ENCODE measurements around the gene OGFR. TPM values are rescaled to one million over a fixed set of nuclear protein-coding genes. Genes with fewer than 3 reads are reported as not detected.

OGFR gene
- polyA plus RNA-seq, 1 experiment = 19.7 TPM

DNA sequence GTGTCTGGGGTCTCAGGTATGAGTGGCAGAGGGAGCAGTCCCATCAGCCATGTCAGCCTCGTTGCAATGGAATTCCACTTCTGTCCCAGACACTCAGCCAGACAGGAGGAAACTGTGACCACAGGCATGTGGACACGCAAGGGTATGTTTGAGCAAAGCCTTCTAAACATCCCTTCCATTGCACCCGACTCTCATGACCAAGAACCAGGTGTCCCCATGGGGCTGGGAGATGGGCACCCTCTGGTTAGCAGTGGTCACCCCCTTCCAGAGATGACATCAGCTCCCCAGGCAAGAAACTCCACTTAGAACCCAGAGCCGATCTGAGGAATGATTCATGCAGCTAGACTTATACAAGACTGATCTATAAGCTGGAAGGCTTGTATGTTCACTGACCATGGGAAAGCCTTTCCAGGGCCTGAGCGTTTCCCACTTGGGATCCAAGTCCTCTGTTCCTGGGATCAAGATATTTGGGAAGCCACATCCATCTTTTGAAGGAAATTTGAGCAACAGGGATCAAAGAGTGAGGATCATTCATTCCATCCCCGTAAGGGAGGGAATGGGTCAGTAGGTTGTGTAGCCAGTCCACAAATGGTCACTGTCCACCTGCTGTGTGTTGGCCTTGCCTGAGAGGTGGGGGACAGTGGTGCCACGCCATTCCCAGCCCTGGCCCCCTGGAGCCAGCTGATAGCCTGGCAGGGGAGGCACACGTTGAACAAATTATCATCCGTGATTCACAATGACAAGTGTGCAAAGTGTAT is 12.3 kb upstream of the OGFR start:
- ChIA-PET POLR2A (interaction anchor here (1.1 kb wide), 1 partner anchor 51 kb away, joined by 3 read pairs; no protein-coding TSS in a partner anchor), CTCF (interaction anchor here (0.7 to 4.3 kb wide), 12 partner anchors 52 to 383 kb away, joined by 3 to 81 read pairs (median 5); no protein-coding TSS in a partner anchor)
- no peaks in the 10 kb centered on the region; the same call in 1 of the 2 replicates for H3K9me3 ChIP-seq (ENCODE audit: control insufficient read depth, insufficient read depth, low read length)
- no peak overlapping the region for H3K4me3 ChIP-seq (ENCODE audit: low read depth, low read length)
- no peak for DNase-seq (ENCODE audit: low read depth, low spot score)
- no peak overlapping the region for H3K27ac ChIP-seq (ENCODE audit: low read depth, low read length)
- peaks cover 8% of the 10 kb centered on the region for H3K27me3 ChIP-seq (ENCODE audit: control insufficient read depth, insufficient read depth, low read length)
- TF ChIP-seq, protein P1, sequence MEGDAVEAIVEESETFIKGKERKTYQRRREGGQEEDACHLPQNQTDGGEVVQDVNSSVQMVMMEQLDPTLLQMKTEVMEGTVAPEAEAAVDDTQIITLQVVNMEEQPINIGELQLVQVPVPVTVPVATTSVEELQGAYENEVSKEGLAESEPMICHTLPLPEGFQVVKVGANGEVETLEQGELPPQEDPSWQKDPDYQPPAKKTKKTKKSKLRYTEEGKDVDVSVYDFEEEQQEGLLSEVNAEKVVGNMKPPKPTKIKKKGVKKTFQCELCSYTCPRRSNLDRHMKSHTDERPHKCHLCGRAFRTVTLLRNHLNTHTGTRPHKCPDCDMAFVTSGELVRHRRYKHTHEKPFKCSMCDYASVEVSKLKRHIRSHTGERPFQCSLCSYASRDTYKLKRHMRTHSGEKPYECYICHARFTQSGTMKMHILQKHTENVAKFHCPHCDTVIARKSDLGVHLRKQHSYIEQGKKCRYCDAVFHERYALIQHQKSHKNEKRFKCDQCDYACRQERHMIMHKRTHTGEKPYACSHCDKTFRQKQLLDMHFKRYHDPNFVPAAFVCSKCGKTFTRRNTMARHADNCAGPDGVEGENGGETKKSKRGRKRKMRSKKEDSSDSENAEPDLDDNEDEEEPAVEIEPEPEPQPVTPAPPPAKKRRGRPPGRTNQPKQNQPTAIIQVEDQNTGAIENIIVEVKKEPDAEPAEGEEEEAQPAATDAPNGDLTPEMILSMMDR (IDR thresholded peaks at IDR 0.05; ENCODE audit: low read depth, low read length) = no peak

DNA sequence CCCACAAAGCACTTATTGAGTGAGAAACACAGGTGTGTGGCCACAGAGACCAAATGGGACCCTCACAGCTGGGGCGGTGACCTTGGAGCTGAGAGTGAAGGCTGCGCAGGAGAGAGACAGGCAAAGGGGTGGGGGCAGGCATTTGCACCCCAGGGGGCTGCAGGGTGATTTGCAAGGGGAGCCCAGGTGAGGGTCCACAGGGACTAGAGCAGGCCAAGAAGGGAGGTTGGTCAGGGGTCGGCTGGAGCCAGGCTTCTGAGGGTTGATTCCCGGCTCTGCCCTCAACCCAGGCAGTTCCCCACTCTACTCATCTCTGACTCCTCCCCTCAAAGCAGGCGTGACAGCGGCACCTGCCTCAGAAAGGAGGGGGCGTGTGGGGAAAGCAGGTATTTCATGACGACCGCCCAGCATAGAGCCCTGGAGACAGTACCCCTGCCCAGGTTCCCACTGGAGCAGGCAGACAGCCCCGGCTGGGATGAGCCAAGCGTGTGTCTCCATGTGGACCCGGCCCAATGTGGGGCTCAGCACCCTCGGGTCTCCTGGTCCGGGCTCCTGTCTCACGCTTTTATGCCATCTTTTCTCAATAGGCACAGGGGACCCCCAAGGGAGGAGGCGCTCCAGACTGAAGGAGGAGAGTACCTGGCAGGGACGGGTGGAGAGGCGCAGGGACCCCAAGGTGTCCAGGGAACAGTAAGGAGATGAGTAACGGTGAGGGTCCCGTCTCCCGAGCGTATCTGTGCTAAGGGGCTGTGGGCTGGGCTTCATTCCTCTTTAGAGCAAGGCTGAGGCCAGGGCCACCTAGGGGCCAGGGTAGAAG is 11.5 kb upstream of the OGFR start:
- DNase-seq (ENCODE audit: low read depth, low spot score) = no peak
- peaks cover 4% of the 10 kb centered on the region for H3K27me3 ChIP-seq (ENCODE audit: control insufficient read depth, insufficient read depth, low read length)
- POLR2A ChIA-PET = interaction anchor here (0.6 to 1.9 kb wide), 3 partner anchors 52 to 89 kb away, joined by 3 to 7 read pairs (median 3); no protein-coding TSS in a partner anchor
- no peaks in the 10 kb centered on the region; the same call in 1 of the 2 replicates for H3K9me3 ChIP-seq (ENCODE audit: control insufficient read depth, insufficient read depth, low read length)
- H3K27ac ChIP-seq (ENCODE audit: low read depth, low read length) = peak overlapping the region; percentile 67
- CTCF ChIA-PET = interaction anchor here (1.1 to 4.3 kb wide), 7 partner anchors 15 to 216 kb away, joined by 3 to 81 read pairs (median 7); no protein-coding TSS in a partner anchor
- TF ChIP-seq, protein P1 (IDR thresholded peaks at IDR 0.05; ENCODE audit: low read depth, low read length) = no peak
- H3K4me3 ChIP-seq (ENCODE audit: low read depth, low read length) = no peak overlapping the region

DNA sequence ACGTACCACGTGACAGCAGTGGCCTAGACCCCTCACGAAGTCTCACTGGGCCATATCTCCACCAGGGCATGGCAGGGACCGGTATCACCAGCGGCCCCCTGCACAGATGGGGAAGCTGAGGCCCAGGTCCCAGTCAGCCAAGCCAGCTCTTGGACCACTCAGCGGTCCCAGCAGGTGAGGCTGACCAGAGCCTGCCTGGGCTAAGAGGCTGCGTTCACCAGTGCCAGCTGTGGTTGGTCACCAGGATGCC is 11.0 kb upstream of the OGFR start:
- POLR2A ChIA-PET = interaction anchor here (0.6 to 1.9 kb wide), 5 partner anchors 14 to 491 kb away, joined by 3 to 7 read pairs (median 3); no protein-coding TSS in a partner anchor
- Histone ChIP-seq H3K9me3 (ENCODE audit: control insufficient read depth, insufficient read depth, low read length) (no peaks in the 10 kb centered on the region; the same call in 1 of the 2 replicates), H3K27ac (ENCODE audit: low read depth, low read length) (peak overlapping the region; percentile 67), H3K27me3 (ENCODE audit: control insufficient read depth, insufficient read depth, low read length) (peaks cover 4% of the 10 kb centered on the region), H3K4me3 (ENCODE audit: low read depth, low read length) (peak overlapping the region; percentile 46)
- TF ChIP-seq, protein P1 (IDR thresholded peaks at IDR 0.05; ENCODE audit: low read depth, low read length) = no peak
- DNase-seq (ENCODE audit: low read depth, low spot score) = no peak
- CTCF ChIA-PET = interaction anchor here (1.1 to 1.9 kb wide), 4 partner anchors 15 to 215 kb away, joined by 3 to 13 read pairs (median 6); no protein-coding TSS in a partner anchor

DNA sequence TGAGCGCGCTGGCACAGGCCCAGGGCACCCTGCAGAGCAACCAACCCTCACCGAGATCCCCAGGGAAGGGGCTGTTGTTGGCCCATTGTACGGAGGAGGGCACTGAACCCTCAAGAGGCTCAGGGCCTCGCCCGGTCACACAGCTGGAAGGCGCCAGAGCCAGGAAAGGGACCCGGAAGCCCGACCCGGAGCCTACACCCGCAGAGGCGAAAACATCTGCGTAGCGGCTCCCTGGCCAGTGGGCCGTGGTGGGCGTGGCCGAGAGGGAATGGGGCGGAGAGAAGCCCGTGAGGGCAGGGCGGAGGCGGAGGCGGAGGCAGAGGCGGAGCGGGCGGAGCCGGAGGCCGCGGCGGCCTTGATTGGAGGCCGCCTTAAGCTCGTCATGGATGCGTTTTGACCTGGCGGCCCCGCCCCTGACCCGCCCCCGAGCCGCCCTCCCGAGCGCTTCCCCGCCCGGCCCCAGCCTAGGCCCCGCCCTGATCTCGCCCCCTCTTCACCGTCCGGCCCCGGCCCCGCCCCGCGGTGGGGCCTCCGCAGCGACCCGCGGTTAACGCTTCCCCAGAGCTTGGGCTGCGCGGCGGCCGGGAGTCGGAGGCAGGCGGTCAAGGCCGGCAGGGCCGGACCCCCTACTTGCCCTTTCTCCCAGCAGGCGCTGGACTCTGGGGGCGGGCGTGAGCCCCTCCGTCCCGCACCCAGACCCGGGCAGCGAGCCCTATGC is 10.5 kb upstream of the OGFR start:
- TF ChIP-seq, protein P1 (IDR thresholded peaks at IDR 0.05; ENCODE audit: low read depth, low read length) = no peak
- peak overlapping the region; percentile 69 for H3K4me3 ChIP-seq (ENCODE audit: low read depth, low read length)
- POLR2A ChIA-PET = interaction anchor here (0.6 to 1.9 kb wide), 6 partner anchors 15 to 492 kb away, joined by 3 to 7 read pairs (median 3); no protein-coding TSS in a partner anchor
- DNase-seq (ENCODE audit: low read depth, low spot score) = peak; percentile 80
- H3K9me3 ChIP-seq (ENCODE audit: control insufficient read depth, insufficient read depth, low read length) = no peaks in the 10 kb centered on the region; the same call in 1 of the 2 replicates
- H3K27ac ChIP-seq (ENCODE audit: low read depth, low read length) = peak overlapping the region; percentile 70
- H3K27me3 ChIP-seq (ENCODE audit: control insufficient read depth, insufficient read depth, low read length) = no peaks in the 10 kb centered on the region
- CTCF ChIA-PET = interaction anchor here (1.1 to 1.9 kb wide), 4 partner anchors 14 to 215 kb away, joined by 3 to 13 read pairs (median 6); no protein-coding TSS in a partner anchor
